Measurements from ENCODE around the gene EYS.
"Not testable (repeated sequence)": the region's sequence is repeated elsewhere in the genome, so short reads cannot be mapped to it uniquely, and the experiment has no call there.

EYS gene

GRCh38 chr6:63862486-63863198 lies 1844.4 kb downstream of the EYS start:
- DNase-seq: no peak

- DNase-seq: no peak
Observed at GRCh38 chr6:63859528-63859927, 1847.5 kb downstream of the EYS start.

- no peak for DNase-seq
Observed at GRCh38 chr6:63858691-63859090, 1848.3 kb downstream of the EYS start.

- no peak for DNase-seq
Observed at GRCh38 chr6:63856271-63856670, 1850.8 kb downstream of the EYS start.

- DNase-seq: no peak
Observed at GRCh38 chr6:63844287-63844686, 1862.7 kb downstream of the EYS start.

- no peak for DNase-seq
Observed at GRCh38 chr6:63839485-63839884, 1867.5 kb downstream of the EYS start.

- DNase-seq: not testable (repeated sequence)
Observed at GRCh38 chr6:63828678-63829077, 1878.3 kb downstream of the EYS start.

- no peak for DNase-seq
Observed at GRCh38 chr6:63824722-63825121, 1882.3 kb downstream of the EYS start.

GRCh38 chr6:63821442-63821841 lies 1885.6 kb downstream of the EYS start:
- DNase-seq: no peak

- no peak for DNase-seq
Observed at GRCh38 chr6:63819831-63820230, 1887.2 kb downstream of the EYS start.

GRCh38 chr6:63817492-63818050 lies 1889.5 kb downstream of the EYS start:
- no peak for DNase-seq

GRCh38 chr6:63816982-63817436 lies 1890.0 kb downstream of the EYS start:
- DNase-seq: no peak

GRCh38 chr6:63816401-63816981 lies 1890.5 kb downstream of the EYS start:
- DNase-seq: no peak

GRCh38 chr6:63814459-63814858 lies 1892.6 kb downstream of the EYS start:
- no peak for DNase-seq

- DNase-seq: no peak
Observed at GRCh38 chr6:63813566-63814120, 1893.4 kb downstream of the EYS start.

- DNase-seq: no peak
Observed at GRCh38 chr6:63808576-63808975, 1898.5 kb downstream of the EYS start.

- no peak for DNase-seq
Observed at GRCh38 chr6:63807056-63807455, 1900.0 kb downstream of the EYS start.

- no peak for DNase-seq
Observed at GRCh38 chr6:63806573-63806913, 1900.5 kb downstream of the EYS start.

- no peak for DNase-seq
Observed at GRCh38 chr6:63805808-63806572, 1901.0 kb downstream of the EYS start.

- no peak for DNase-seq
Observed at GRCh38 chr6:63805345-63805744, 1901.7 kb downstream of the EYS start.

GRCh38 chr6:63804381-63804956 lies 1902.6 kb downstream of the EYS start:
- DNase-seq: no peak

- no peak for DNase-seq
Observed at GRCh38 chr6:63803371-63803770, 1903.7 kb downstream of the EYS start.

- no peak for DNase-seq
Observed at GRCh38 chr6:63802606-63803206, 1904.3 kb downstream of the EYS start.
